GM13976 (cell line): ENCODE results near the gene HNF1A.

Source experiments
- DNase-seq: peaks from one replicate; pipeline ENCODE4 v3.0.0; 2012; ENCODE audit warnings: low spot score
- CTCF ChIP-seq: IDR thresholded peaks from 2 replicates; pipeline ENCODE4 v1.5.1; 2012; ENCODE audit warnings: borderline replicate concordance, mild to moderate bottlenecking; ENCODE audit not compliant: insufficient read depth; ENCODE audit errors: extremely low read depth, missing control alignments, control extremely low read depth
- in situ Hi-C: fragments of 300-500 bp; cut with MboI; formaldehyde crosslinking; loops from one replicate; pipeline ENCODE4 v1.12.0; 2022; ENCODE audit warnings: low sequenced_read_pairs, mixed read lengths, inconsistent platforms; ENCODE audit not compliant: unreplicated experiment

HNF1A gene

DNA sequence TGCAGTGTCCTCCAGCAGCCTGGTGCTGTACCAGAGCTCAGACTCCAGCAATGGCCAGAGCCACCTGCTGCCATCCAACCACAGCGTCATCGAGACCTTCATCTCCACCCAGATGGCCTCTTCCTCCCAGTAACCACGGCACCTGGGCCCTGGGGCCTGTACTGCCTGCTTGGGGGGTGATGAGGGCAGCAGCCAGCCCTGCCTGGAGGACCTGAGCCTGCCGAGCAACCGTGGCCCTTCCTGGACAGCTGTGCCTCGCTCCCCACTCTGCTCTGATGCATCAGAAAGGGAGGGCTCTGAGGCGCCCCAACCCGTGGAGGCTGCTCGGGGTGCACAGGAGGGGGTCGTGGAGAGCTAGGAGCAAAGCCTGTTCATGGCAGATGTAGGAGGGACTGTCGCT lies 22.7 kb downstream of the HNF1A start:
- in situ Hi-C loops, result no loop called here

GRCh38 chr12:121001841-121002483 lies 23.6 kb downstream of the HNF1A start:
- no peak for TF ChIP-seq CTCF
- no peak for DNase-seq

More for the DNA sequence above, 22.7 kb downstream of the HNF1A start:
- no peak for TF ChIP-seq CTCF
- DNase-seq, result no peak

DNA sequence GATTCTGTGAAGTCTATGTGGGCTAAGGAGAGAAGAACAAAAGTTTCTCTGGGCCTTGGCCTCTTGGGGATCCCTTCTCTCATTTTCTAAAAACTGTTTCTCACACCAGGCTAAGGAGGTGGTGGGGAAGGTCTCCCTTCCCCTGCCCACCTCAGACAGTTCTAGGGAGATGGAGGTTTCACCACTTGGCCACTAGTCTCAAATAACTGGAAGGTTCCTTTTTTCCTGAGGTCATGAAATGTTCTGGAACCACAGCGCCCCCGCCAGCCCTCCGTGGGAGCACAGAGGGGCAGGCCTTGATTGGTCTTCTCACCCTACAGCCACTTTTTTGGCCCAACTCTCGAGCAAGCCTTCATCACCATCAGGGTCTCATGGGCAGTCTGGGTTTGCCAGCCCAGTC lies 25.3 kb downstream of the HNF1A start:
- in situ Hi-C loops, result no loop called here
- DNase-seq, result no peak
- no peak for TF ChIP-seq CTCF

More at GRCh38 chr12:121001841-121002483, 23.6 kb downstream of the HNF1A start:
- in situ Hi-C loops, result no loop called here

- DNase-seq, result no peak
- TF ChIP-seq CTCF, result no peak
- in situ Hi-C loops, result no loop called here
These were observed 26.0 kb downstream of the HNF1A start for GRCh38 chr12:121004253-121004815.

- peak; percentile 45 for TF ChIP-seq CTCF
- DNase-seq, result peak; percentile 65
- in situ Hi-C loops, result no loop called here
These were observed 27.0 kb downstream of the HNF1A start for GRCh38 chr12:121005346-121005815.

DNA sequence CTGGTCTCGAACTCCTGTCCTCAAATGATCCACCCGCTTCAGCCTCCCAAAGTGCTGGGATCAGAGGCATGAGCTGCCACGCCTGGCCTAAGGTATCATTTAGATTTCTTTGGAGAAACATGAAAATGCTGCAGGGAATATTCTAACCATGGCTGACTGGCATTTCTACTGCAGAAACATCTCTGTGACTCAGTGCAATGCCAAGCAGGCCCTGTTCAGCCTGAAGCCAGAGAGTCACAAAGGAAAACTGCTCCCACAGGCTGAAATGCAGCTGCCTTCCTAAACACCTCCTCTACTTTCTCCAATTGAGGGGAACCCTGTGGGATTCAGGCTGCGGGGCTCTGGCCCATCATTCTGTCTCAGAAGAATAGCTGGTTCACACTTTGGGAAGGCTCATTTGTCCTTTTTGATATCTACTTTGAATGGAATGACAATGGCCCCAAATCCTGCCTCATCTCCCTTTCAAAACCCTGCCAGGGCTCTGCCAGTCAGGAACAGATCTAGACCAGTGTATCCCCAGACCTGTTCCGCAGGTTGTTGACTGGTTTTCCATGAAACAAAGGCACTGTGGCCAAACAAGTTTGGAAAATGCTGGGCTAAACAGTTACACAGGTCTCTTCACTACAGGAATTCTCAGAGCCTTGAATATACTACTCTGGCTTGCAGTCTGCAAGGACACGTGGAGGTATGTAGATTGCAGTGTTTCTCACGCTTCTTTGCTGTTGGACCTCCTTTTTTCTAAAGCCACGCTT lies 30.2 kb downstream of the HNF1A start:
- TF ChIP-seq CTCF, result no peak
- no peak for DNase-seq
- in situ Hi-C loops, result no loop called here
